Measurements from ENCODE around the gene TMTC3.

DNA sequence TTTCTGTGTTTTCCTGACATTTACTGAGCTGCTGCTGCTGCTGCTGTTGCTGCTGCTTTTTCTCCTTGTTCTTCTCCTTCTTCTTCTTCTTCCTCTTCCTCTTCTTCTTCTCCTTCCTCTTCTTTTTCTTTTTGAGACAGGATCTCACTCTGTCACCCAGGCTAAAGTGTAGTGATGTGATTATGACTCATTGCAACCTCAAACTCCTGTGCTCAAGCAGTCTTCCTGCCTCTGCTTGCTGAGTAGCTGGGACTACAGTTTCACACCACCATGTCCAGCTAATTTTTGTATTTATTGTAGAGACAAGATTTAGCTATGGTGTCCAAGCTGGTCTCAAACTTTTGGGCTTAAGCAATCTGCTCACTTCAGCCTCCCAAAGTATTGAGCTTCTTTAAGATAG is 95.8 kb downstream of the TMTC3 start:
- no peak for TF ChIP-seq CTCF (conservative IDR thresholded peaks at IDR 0.05; ENCODE audit: low read depth in 2 of 2)
- no peak for TF ChIP-seq NANOG (IDR thresholded peaks at IDR 0.05; ENCODE audit: borderline replicate concordance)
- TF ChIP-seq POLR2AphosphoS5 (IDR thresholded peaks at IDR 0.05; ENCODE audit: low read depth) = no peak
- TF ChIP-seq REST (IDR thresholded peaks at IDR 0.05; ENCODE audit: unreplicated experiment) = no peak
- no peak for TF ChIP-seq EZH2 (IDR thresholded peaks at IDR 0.05; ENCODE audit: low read depth, unreplicated experiment)
- TF ChIP-seq ETS1 (IDR thresholded peaks at IDR 0.05) = no peak
- no peak for TF ChIP-seq EZH2phosphoT487 (IDR thresholded peaks at IDR 0.05; ENCODE audit: unreplicated experiment)
- no peak for TF ChIP-seq CREB1 (CRISPR knock-in tag; IDR thresholded peaks at IDR 0.05; ENCODE audit: low read depth)
- TF ChIP-seq STAT1 (IDR thresholded peaks at IDR 0.05; ENCODE audit: unreplicated experiment) = no peak
- no peak for TF ChIP-seq JUNB (IDR thresholded peaks at IDR 0.05; ENCODE audit: unreplicated experiment)
- no peak for TF ChIP-seq ZNF462 (CRISPR knock-in tag; IDR thresholded peaks at IDR 0.05)
